Activated B cell treated with CpG ODN at 0.5 μM for 24 hours (primary cell): ENCODE measurements around the gene GABPB2. TPM values are rescaled to one million over a fixed set of nuclear protein-coding genes. Genes with fewer than 3 reads are reported as not detected.

Experiments used
- ATAC-seq: fragments of 200-7000 bp; cut with Tn5 transposase; one replicate; pipeline ENCODE4 v1.10.0; 2021; ENCODE audit warnings: low read depth, mild to moderate bottlenecking, moderate library complexity
- CTCF ChIA-PET: fragments of 350-600 bp; sonication (Branson Sonifier 250); formaldehyde crosslinking; loops from one replicate; lab custom pipeline; 2021; ENCODE audit warnings: antibody characterized with exemption; lab: Charles Lee
- POLR2A ChIA-PET: fragments of 350-600 bp; sonication (Branson Sonifier 250); formaldehyde crosslinking; loops from one replicate; lab custom pipeline; 2021; ENCODE audit warnings: antibody characterized with exemption; lab: Charles Lee
- DNase-seq: peaks from one replicate; pipeline ENCODE4 v3.0.0; 2022
- H3K27ac Mint-ChIP-seq: one replicate; pipeline ENCODE4 v1.8.0; 2020; ENCODE audit warnings: mixed read lengths
- H3K27me3 Mint-ChIP-seq: one replicate; pipeline ENCODE4 v1.8.0; 2021; ENCODE audit warnings: mixed read lengths
- H3K36me3 Mint-ChIP-seq: one replicate; pipeline ENCODE4 v1.8.0; 2021; ENCODE audit warnings: low read depth, mixed read lengths
- H3K4me1 Mint-ChIP-seq: one replicate; pipeline ENCODE4 v1.8.0; 2021; ENCODE audit warnings: mixed read lengths
- H3K4me3 Mint-ChIP-seq: one replicate; pipeline ENCODE4 v1.8.0; 2020; ENCODE audit warnings: mild to moderate bottlenecking, mixed read lengths
- H3K9me3 Mint-ChIP-seq: one replicate; pipeline ENCODE4 v1.8.0; 2020; ENCODE audit warnings: mixed read lengths
- CTCF ChIP-seq: fragments of 200-600 bp; IDR thresholded peaks from one replicate; pipeline ENCODE4 v1.8.0; 2022; ENCODE audit warnings: antibody characterized with exemption, mild to moderate bottlenecking
- intact Hi-C: fragments of 100-400 bp; cut with micrococcal nuclease; formaldehyde crosslinking; loops from one replicate; pipeline ENCODE4 v1.15.1; 2024
- total RNA-seq: library from RNA; stranded (reverse); gene quantifications from 2 replicates; pipeline ENCODE4 v1.2.3, GENCODE V29; 2022

Gene GABPB2
- total RNA-seq, 1 donor from 2014 or later: 17.4 TPM

GRCh38 chr1:151144474-151145303, 74.1 kb downstream of the GABPB2 start:
- peaks cover 7% of the 10 kb centered on the region for H3K27me3 Mint-ChIP-seq
- H3K4me3 Mint-ChIP-seq: peak overlapping the region; percentile 3
- no peak for TF ChIP-seq CTCF
- no peak for ATAC-seq
- H3K9me3 Mint-ChIP-seq: no peaks in the 10 kb centered on the region
- H3K27ac Mint-ChIP-seq: no peak overlapping the region
- H3K4me1 Mint-ChIP-seq: peaks cover 18% of the 10 kb centered on the region
- intact Hi-C loops: no loop called here
- DNase-seq: no peak
- ChIA-PET POLR2A (interaction anchor here (0.5 to 1.4 kb wide), 4 partner anchors 9 to 379 kb away, joined by 3 to 7 read pairs (median 4); partner anchors contain the start of genes CTSS and TNFAIP8L2), CTCF (no interaction called here)
- no peaks in the 10 kb centered on the region for H3K36me3 Mint-ChIP-seq

- ATAC-seq (no peak), DNase-seq (peak; percentile 37)
- peaks cover 18% of the 10 kb centered on the region for H3K4me1 Mint-ChIP-seq
- ChIA-PET CTCF (interaction anchor here (1.6 kb wide), 1 partner anchor 10 kb away, joined by 4 read pairs; no protein-coding TSS in a partner anchor), POLR2A (interaction anchor here (0.6 to 0.7 kb wide), 2 partner anchors 9 to 14 kb away, joined by 4 to 7 read pairs; no protein-coding TSS in a partner anchor)
- peaks cover 7% of the 10 kb centered on the region for H3K27me3 Mint-ChIP-seq
- peak overlapping the region; percentile 90 for H3K4me3 Mint-ChIP-seq
- intact Hi-C loops: loop anchor here (1.0 kb wide), 4 partner anchors 11 to 75 kb away; partner anchors contain the start of genes GABPB2, LYSMD1 and TNFAIP8L2
- H3K27ac Mint-ChIP-seq: no peak overlapping the region
- no peaks in the 10 kb centered on the region for H3K36me3 Mint-ChIP-seq
- no peaks in the 10 kb centered on the region for H3K9me3 Mint-ChIP-seq
- TF ChIP-seq CTCF: no peak
These were observed 74.9 kb downstream of the GABPB2 start for GRCh38 chr1:151145304-151146071.

GRCh38 chr1:151146072-151146411, 75.5 kb downstream of the GABPB2 start:
- intact Hi-C loops: loop anchor here (1.0 kb wide), 4 partner anchors 10 to 76 kb away; partner anchors contain the start of genes GABPB2, LYSMD1 and TNFAIP8L2
- Mint-ChIP-seq H3K4me3 (peak overlapping the region; percentile 90), H3K36me3 (no peaks in the 10 kb centered on the region), H3K27me3 (peaks cover 7% of the 10 kb centered on the region), H3K9me3 (no peaks in the 10 kb centered on the region), H3K27ac (no peak overlapping the region), H3K4me1 (peaks cover 18% of the 10 kb centered on the region)
- TF ChIP-seq CTCF: no peak
- CTCF ChIA-PET: interaction anchor here (1.6 kb wide), 1 partner anchor 9 kb away, joined by 4 read pairs; no protein-coding TSS in a partner anchor
- ATAC-seq: no peak
- no peak for DNase-seq
- POLR2A ChIA-PET: no interaction called here

GRCh38 chr1:151146412-151147131, 76.0 kb downstream of the GABPB2 start, which contains the start of gene SEMA6C:
TSS of gene SEMA6C (minus strand) at chr1:151146631. CDS start at chr1:151142621, 4,010 bp downstream.
- POLR2A ChIA-PET: interaction anchor here (0.9 to 2.3 kb wide), 3 partner anchors 10 to 58 kb away, joined by 3 to 8 read pairs (median 5); partner anchors contain the start of gene TNFAIP8L2
- CTCF ChIA-PET: interaction anchor here (1.6 kb wide), 1 partner anchor 9 kb away, joined by 4 read pairs; no protein-coding TSS in a partner anchor
- Mint-ChIP-seq H3K4me3 (peak within 1 kb of the TSS; percentile 90), H3K27ac (no peak within 1 kb of the TSS), H3K36me3 (no peaks in the 10 kb centered on the region), H3K27me3 (peaks cover 7% of the 10 kb centered on the region), H3K9me3 (no peaks in the 10 kb centered on the region), H3K4me1 (peaks cover 18% of the 10 kb centered on the region)
- DNase-seq (peak; percentile 80), ATAC-seq (peak; percentile 100)
- TF ChIP-seq CTCF: no peak
- intact Hi-C loops: loop anchor here (1.0 kb wide), 4 partner anchors 10 to 76 kb away; partner anchors contain the start of genes GABPB2, LYSMD1 and TNFAIP8L2
